A549 (cell line): ENCODE results near the gene KREMEN1. TPM values are rescaled to one million over a fixed set of nuclear protein-coding genes. Genes with fewer than 3 reads are reported as not detected.

Source experiments
- ATAC-seq, 2 experiments: fragments of 200-7000 bp in 1 of 2; fragments of >200 bp in 1 of 2; cut with Nextera tagmentation in 1 of 2; cut with Tn5 transposase in 1 of 2; 3 replicates each; pipeline versions ENCODE4 v1.8.0 to v1.9.1; 2018 to 2020; ENCODE audit warnings: mild to moderate bottlenecking in 1 of 2, moderate library complexity in 1 of 2
- CTCF ChIA-PET: fragments of 300-600 bp; sonication (Branson Sonifier 250); formaldehyde crosslinking; extraction: SDS; loops from one replicate; lab custom pipeline; 2021; ENCODE audit warnings: antibody characterized with exemption, inconsistent platforms; lab: Yijun Ruan, JAX
- POLR2A ChIA-PET: fragments of 350-600 bp; formaldehyde crosslinking; extraction: SDS; loops from one replicate; lab custom pipeline; 2021; ENCODE audit warnings: antibody characterized with exemption, inconsistent platforms; lab: Yijun Ruan, JAX
- DNase-seq, 2 experiments: peaks; one replicate each; pipeline versions ENCODE4 v3.0.0 to v3.0.0-alpha.2; 2011 to 2016; ENCODE audit warnings: low read depth in 1 of 2, low spot score in 1 of 2
- FAIRE-seq: peaks from 2 replicates; lab custom pipeline; 2011; peaks lifted over from hg19 to GRCh38; lab: Jason Lieb, UNC
- H3K27ac ChIP-seq, 2 experiments: fragments of >200 bp; sonication (Bioruptor Twin); formaldehyde crosslinking; 3 replicates each; pipeline ENCODE4 v1.5.1; 2016 to 2017
- H3K4me1 ChIP-seq: fragments of >200 bp; sonication (Bioruptor Twin); formaldehyde crosslinking; 3 replicates; pipeline ENCODE4 v1.6.1; 2016
- H3K4me2 ChIP-seq: fragments of >200 bp; sonication (Bioruptor Twin); formaldehyde crosslinking; 3 replicates; pipeline ENCODE4 v1.6.1; 2016
- H3K4me3 ChIP-seq: fragments of >200 bp; sonication (Bioruptor Twin); formaldehyde crosslinking; 3 replicates; pipeline ENCODE4 v1.5.1; 2016
- H3K9me3 ChIP-seq: fragments of >200 bp; sonication (Bioruptor Twin); formaldehyde crosslinking; 3 replicates; pipeline ENCODE4 v1.6.1; 2016
- BHLHE40 ChIP-seq: IDR thresholded peaks from 2 replicates; pipeline ENCODE4 v1.6.1; 2012; ENCODE audit warnings: low read depth, low read length, inconsistent platforms
- CEBPB ChIP-seq, 2 experiments: fragments of >200 bp in 1 of 2; sonication (Bioruptor Twin) in 1 of 2; formaldehyde crosslinking in 1 of 2; IDR thresholded peaks; 2 replicates each; pipeline ENCODE4 v1.6.1; 2012 to 2016
- EHMT2 ChIP-seq: fragments of 200-600 bp; sonication (generic); IDR thresholded peaks from 2 replicates; pipeline ENCODE4 v1.6.1; 2016; ENCODE audit warnings: antibody characterized with exemption, low read depth, mild to moderate bottlenecking, moderate library complexity
- EP300 ChIP-seq, 2 experiments: fragments of >200 bp; sonication (Bioruptor Twin); formaldehyde crosslinking; IDR thresholded peaks; 2 replicates in 1 of 2; 3 replicates in 1 of 2; pipeline ENCODE4 v1.6.1; 2016 to 2017
- FOSB ChIP-seq: fragments of 250-450 bp; sonication (Bioruptor Pico); IDR thresholded peaks from 2 replicates; pipeline ENCODE4 v1.5.0; 2020; ENCODE audit warnings: mild to moderate bottlenecking, moderate library complexity
- FOSL2 ChIP-seq, 2 experiments: fragments of 450-650 bp in 1 of 2; fragments of >200 bp in 1 of 2; sonication (Bioruptor Twin) in 1 of 2; formaldehyde crosslinking; IDR thresholded peaks; 2 replicates each; pipeline versions ENCODE4 v1.5.0 to v1.6.1; 2016 to 2020; ENCODE audit warnings: mild to moderate bottlenecking in 1 of 2, moderate library complexity in 1 of 2
- GATA3 ChIP-seq: IDR thresholded peaks from 2 replicates; pipeline ENCODE4 v1.6.1; 2012; ENCODE audit warnings: borderline replicate concordance
- HDAC2 ChIP-seq: fragments of 200-600 bp; sonication (generic); IDR thresholded peaks from 2 replicates; pipeline ENCODE4 v1.6.1; 2016
- HEYL ChIP-seq: fragments of 250-450 bp; sonication (Bioruptor Pico); IDR thresholded peaks from 2 replicates; pipeline ENCODE4 v1.8.0; 2021; ENCODE audit warnings: mild to moderate bottlenecking, moderate library complexity
- HOXB13 ChIP-seq: fragments of 250-450 bp; sonication (Bioruptor Pico); IDR thresholded peaks from 2 replicates; pipeline ENCODE4 v1.5.0; 2020; ENCODE audit warnings: low read depth, mild to moderate bottlenecking, moderate library complexity
- KDM5A ChIP-seq: fragments of 200-600 bp; sonication (generic); IDR thresholded peaks from 2 replicates; pipeline ENCODE4 v1.6.1; 2016; ENCODE audit warnings: antibody characterized with exemption, mild to moderate bottlenecking
- MAFK ChIP-seq: fragments of 450-650 bp; IDR thresholded peaks from 2 replicates; pipeline ENCODE4 v1.6.1; 2014; ENCODE audit not compliant: partially characterized antibody
- MYC ChIP-seq: IDR thresholded peaks from 2 replicates; pipeline ENCODE4 v1.6.1; 2012; ENCODE audit warnings: mild to moderate bottlenecking, inconsistent platforms, low read length, improper control_type of control experiment, borderline replicate concordance
- NR3C1 ChIP-seq: fragments of >200 bp; sonication (Bioruptor Twin); formaldehyde crosslinking; IDR thresholded peaks from 3 replicates; pipeline ENCODE4 v1.6.1; 2017
- POLR2A ChIP-seq: IDR thresholded peaks from 2 replicates; pipeline ENCODE4 v1.6.1; 2012; ENCODE audit warnings: mild to moderate bottlenecking, low read length
- POLR2AphosphoS2 ChIP-seq: conservative IDR thresholded peaks from 2 replicates; pipeline ENCODE4 v1.6.1; 2012; ENCODE audit warnings: low read length, improper control_type of control experiment, inconsistent platforms
- RAD21 ChIP-seq, 2 experiments: fragments of >200 bp in 1 of 2; sonication (Bioruptor Twin) in 1 of 2; formaldehyde crosslinking in 1 of 2; IDR thresholded peaks in 1 of 2; conservative IDR thresholded peaks in 1 of 2; 2 replicates in 1 of 2; 3 replicates in 1 of 2; pipeline ENCODE4 v1.6.1; 2012 to 2018; ENCODE audit warnings: inconsistent platforms in 1 of 2
- RCOR1 ChIP-seq: fragments of 150-350 bp; IDR thresholded peaks from 2 replicates; pipeline ENCODE4 v1.6.1; 2014; ENCODE audit warnings: antibody characterized with exemption, low read length, low read depth
- RFX5 ChIP-seq: fragments of 450-650 bp; IDR thresholded peaks from 2 replicates; pipeline ENCODE4 v1.7.1; 2014; ENCODE audit warnings: antibody characterized with exemption, mild to moderate bottlenecking, moderate library complexity
- SREBF2 ChIP-seq: fragments of 450-650 bp; IDR thresholded peaks from 2 replicates; pipeline ENCODE4 v1.6.1; 2014; ENCODE audit warnings: mild to moderate bottlenecking, moderate library complexity
- TFCP2L1 ChIP-seq: fragments of 250-450 bp; sonication (Bioruptor Pico); IDR thresholded peaks from 2 replicates; pipeline ENCODE4 v1.5.0; 2021; ENCODE audit warnings: mild to moderate bottlenecking
- TP53 ChIP-seq: fragments of 250-450 bp; sonication (Bioruptor Pico); IDR thresholded peaks from 2 replicates; pipeline ENCODE4 v1.5.0; 2021; ENCODE audit warnings: mild to moderate bottlenecking, moderate library complexity
- ZC3H11A ChIP-seq: fragments of 450-650 bp; IDR thresholded peaks from 2 replicates; pipeline ENCODE4 v1.6.1; 2014; ENCODE audit warnings: antibody characterized with exemption, mild to moderate bottlenecking
- ZFP36 ChIP-seq: fragments of 450-650 bp; IDR thresholded peaks from 2 replicates; pipeline ENCODE4 v1.6.1; 2014; ENCODE audit warnings: borderline replicate concordance; ENCODE audit not compliant: partially characterized antibody
- WGBS: methylation state at CpG from one replicate; pipeline ENCODE4 v1.1.6; 2017; ENCODE audit errors: missing lambda C conversion rate; 5-methylcytosine and 5-hydroxymethylcytosine counted together
- polyA plus RNA-seq, 4 experiments: library from polyadenylated mRNA; depleted of rRNA in 3 of 4; stranded (reverse); fragments of >200 nt; fragmentation: RNase III in 1 of 4; extraction: RNeasy Plus Mini Kit Qiagen cat#74134 plus additional on column Dnase treatment in 1 of 4; gene quantifications; 2 replicates in 3 of 4; 3 replicates in 1 of 4; pipeline ENCODE4 v1.2.3, GENCODE V29; 2011 to 2017
- TF ChIP-seq, protein P1 (sequence below): fragments of 200-600 bp; sonication (generic); IDR thresholded peaks from 2 replicates; pipeline ENCODE4 v1.6.1; 2016; ENCODE audit warnings: antibody characterized with exemption, mild to moderate bottlenecking, moderate library complexity
- TF ChIP-seq, protein P2 (sequence below): IDR thresholded peaks from 2 replicates; pipeline ENCODE4 v1.6.1; 2012; ENCODE audit warnings: low read depth, borderline replicate concordance
- TF ChIP-seq, protein P3 (sequence below): fragments of 250-450 bp; sonication (Bioruptor Pico); IDR thresholded peaks from 2 replicates; pipeline ENCODE4 v1.5.0; 2021; ENCODE audit warnings: mild to moderate bottlenecking, moderate library complexity, borderline replicate concordance
- TF ChIP-seq, protein P4 (sequence below): IDR thresholded peaks from 2 replicates; pipeline ENCODE4 v1.6.1; 2012
- TF ChIP-seq, protein P5 (sequence below): IDR thresholded peaks from 2 replicates; pipeline ENCODE4 v1.6.1; 2012
- TF ChIP-seq, protein P6 (sequence below): fragments of 150-350 bp; IDR thresholded peaks from 2 replicates; pipeline ENCODE4 v1.6.1; 2014; ENCODE audit warnings: low read depth, mild to moderate bottlenecking, low read length

Gene KREMEN1
- polyA plus RNA-seq, 2 of the 4 experiments (the other 2 are of a cell fraction) = 1.7 to 2.5 TPM

DNA sequence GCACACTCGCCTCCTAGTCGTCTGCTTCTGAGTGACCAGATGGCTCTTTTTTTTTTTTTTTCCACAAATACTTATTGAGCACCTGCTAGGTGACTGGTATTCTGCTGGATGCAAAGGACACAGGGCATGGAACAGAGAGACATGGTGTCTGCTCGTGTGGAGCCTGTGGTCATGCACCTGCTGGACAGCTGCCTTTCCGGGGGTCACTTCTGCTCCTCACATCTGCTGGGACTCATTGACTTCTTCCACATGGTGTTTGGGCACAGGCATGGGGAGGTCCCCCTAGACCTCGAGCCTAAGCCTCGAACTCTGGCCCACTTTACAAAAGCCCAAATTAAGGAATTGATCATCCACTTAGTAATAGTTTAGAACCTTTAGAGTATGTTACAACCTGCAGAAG lies 93.3 kb downstream of the KREMEN1 start:
- ChIA-PET POLR2A (no interaction called here), CTCF (interaction anchor here (1.8 kb wide), 1 partner anchor 12 kb away, joined by 6 read pairs; no protein-coding TSS in a partner anchor)
- ATAC-seq (no peak), DNase-seq (no peak), FAIRE-seq (no peak)
- H3K4me2 ChIP-seq = no peak overlapping the region
- no peak for TF ChIP-seq MYC
- no peak for TF ChIP-seq NR3C1
- TF ChIP-seq EHMT2 = no peak
- TF ChIP-seq CEBPB (IDR thresholded peaks at IDR 0.05) = no peak
- TF ChIP-seq FOSB (CRISPR knock-in tag) = no peak
- no peak for TF ChIP-seq RFX5
- TF ChIP-seq FOSL2 (IDR thresholded peaks at IDR 0.05) = no peak
- TF ChIP-seq FOSL2 (CRISPR knock-in tag; IDR thresholded peaks at IDR 0.05) = no peak
- TF ChIP-seq, protein P1, sequence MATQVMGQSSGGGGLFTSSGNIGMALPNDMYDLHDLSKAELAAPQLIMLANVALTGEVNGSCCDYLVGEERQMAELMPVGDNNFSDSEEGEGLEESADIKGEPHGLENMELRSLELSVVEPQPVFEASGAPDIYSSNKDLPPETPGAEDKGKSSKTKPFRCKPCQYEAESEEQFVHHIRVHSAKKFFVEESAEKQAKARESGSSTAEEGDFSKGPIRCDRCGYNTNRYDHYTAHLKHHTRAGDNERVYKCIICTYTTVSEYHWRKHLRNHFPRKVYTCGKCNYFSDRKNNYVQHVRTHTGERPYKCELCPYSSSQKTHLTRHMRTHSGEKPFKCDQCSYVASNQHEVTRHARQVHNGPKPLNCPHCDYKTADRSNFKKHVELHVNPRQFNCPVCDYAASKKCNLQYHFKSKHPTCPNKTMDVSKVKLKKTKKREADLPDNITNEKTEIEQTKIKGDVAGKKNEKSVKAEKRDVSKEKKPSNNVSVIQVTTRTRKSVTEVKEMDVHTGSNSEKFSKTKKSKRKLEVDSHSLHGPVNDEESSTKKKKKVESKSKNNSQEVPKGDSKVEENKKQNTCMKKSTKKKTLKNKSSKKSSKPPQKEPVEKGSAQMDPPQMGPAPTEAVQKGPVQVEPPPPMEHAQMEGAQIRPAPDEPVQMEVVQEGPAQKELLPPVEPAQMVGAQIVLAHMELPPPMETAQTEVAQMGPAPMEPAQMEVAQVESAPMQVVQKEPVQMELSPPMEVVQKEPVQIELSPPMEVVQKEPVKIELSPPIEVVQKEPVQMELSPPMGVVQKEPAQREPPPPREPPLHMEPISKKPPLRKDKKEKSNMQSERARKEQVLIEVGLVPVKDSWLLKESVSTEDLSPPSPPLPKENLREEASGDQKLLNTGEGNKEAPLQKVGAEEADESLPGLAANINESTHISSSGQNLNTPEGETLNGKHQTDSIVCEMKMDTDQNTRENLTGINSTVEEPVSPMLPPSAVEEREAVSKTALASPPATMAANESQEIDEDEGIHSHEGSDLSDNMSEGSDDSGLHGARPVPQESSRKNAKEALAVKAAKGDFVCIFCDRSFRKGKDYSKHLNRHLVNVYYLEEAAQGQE = no peak
- no peak for TF ChIP-seq RAD21 (conservative IDR thresholded peaks at IDR 0.05 in 1 of 2, IDR thresholded peaks at IDR 0.05 in 1 of 2)
- no peak for TF ChIP-seq ZFP36
- TF ChIP-seq TFCP2L1 (CRISPR knock-in tag) = no peak
- no peak for TF ChIP-seq HOXB13 (CRISPR knock-in tag)
- no peak for TF ChIP-seq HDAC2
- no peak for TF ChIP-seq POLR2A
- TF ChIP-seq KDM5A = no peak
- TF ChIP-seq, protein P2, sequence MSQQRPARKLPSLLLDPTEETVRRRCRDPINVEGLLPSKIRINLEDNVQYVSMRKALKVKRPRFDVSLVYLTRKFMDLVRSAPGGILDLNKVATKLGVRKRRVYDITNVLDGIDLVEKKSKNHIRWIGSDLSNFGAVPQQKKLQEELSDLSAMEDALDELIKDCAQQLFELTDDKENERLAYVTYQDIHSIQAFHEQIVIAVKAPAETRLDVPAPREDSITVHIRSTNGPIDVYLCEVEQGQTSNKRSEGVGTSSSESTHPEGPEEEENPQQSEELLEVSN = no peak
- TF ChIP-seq, protein P3, sequence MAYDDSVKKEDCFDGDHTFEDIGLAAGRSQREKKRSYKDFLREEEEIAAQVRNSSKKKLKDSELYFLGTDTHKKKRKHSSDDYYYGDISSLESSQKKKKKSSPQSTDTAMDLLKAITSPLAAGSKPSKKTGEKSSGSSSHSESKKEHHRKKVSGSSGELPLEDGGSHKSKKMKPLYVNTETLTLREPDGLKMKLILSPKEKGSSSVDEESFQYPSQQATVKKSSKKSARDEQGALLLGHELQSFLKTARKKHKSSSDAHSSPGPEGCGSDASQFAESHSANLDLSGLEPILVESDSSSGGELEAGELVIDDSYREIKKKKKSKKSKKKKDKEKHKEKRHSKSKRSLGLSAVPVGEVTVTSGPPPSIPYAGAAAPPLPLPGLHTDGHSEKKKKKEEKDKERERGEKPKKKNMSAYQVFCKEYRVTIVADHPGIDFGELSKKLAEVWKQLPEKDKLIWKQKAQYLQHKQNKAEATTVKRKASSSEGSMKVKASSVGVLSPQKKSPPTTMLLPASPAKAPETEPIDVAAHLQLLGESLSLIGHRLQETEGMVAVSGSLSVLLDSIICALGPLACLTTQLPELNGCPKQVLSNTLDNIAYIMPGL = no peak
- TF ChIP-seq HEYL = no peak
- TF ChIP-seq POLR2AphosphoS2 = no peak
- H3K9me3 ChIP-seq = no peaks in the 10 kb centered on the region
- H3K27ac ChIP-seq = no peak overlapping the region
- WGBS = 62% methylated on average over 4 of the region's 6 CpGs
- no peak overlapping the region for H3K4me3 ChIP-seq
- H3K4me1 ChIP-seq = no peaks in the 10 kb centered on the region

DNA sequence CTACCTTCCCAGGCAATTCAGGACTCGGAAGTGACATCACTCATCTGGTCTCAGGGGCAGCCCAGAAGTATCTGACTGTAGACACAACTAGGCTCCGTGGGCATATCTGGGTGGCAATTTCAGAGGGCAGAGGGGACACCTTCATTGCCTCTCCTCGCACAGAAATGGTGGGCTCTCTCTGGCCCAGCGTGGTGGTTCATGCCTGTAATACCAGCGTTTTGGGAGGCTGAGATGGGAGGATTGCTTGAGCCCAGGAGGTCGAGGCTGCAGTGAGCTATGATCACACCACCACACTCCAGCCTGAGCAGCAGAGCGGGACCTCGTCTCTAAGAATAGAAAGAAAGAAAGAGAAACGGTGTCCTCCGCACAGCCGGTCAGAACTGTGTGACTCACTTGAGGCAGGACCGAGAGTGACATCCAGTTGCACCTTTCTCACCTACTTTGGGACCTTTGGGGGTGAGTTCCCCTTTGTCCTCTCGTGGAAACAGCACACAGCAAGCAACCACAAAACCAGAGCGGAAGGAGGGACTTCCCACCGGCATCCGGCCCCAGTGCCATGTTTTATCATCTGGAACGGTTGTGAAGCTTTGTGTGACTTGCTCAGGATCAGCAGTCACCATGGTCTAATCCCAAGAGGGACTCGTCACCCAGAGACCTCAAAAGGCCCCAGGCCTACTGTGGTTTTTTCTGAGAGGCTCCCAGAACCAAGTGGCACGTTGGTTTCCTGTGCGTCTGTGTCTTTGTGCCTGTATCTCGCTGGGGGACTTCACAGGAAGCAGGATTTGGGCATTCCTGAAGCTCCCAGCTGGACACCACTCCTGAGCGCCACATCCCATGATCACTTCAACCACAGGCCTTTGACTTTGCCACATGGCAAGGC lies 94.4 kb downstream of the KREMEN1 start:
- FAIRE-seq = no peak
- H3K9me3 ChIP-seq = no peaks in the 10 kb centered on the region
- no peak for DNase-seq
- ChIA-PET CTCF (interaction anchor here (0.8 kb wide), 1 partner anchor 13 kb away, joined by 3 read pairs; no protein-coding TSS in a partner anchor), POLR2A (interaction anchor here (0.6 kb wide), 1 partner anchor 730 kb away, joined by 3 read pairs; no protein-coding TSS in a partner anchor)
- 48% methylated on average over 16 of the region's 22 CpGs for WGBS
- ATAC-seq = no peak
- H3K4me3 ChIP-seq = no peak overlapping the region
- no peak overlapping the region for H3K27ac ChIP-seq
- no peak overlapping the region for H3K4me2 ChIP-seq
- H3K4me1 ChIP-seq = no peaks in the 10 kb centered on the region
- no peak for TF ChIP-seq SREBF2
- no peak for TF ChIP-seq ZC3H11A
- TF ChIP-seq MAFK = no peak
- TF ChIP-seq KDM5A = no peak
- TF ChIP-seq, protein P4, sequence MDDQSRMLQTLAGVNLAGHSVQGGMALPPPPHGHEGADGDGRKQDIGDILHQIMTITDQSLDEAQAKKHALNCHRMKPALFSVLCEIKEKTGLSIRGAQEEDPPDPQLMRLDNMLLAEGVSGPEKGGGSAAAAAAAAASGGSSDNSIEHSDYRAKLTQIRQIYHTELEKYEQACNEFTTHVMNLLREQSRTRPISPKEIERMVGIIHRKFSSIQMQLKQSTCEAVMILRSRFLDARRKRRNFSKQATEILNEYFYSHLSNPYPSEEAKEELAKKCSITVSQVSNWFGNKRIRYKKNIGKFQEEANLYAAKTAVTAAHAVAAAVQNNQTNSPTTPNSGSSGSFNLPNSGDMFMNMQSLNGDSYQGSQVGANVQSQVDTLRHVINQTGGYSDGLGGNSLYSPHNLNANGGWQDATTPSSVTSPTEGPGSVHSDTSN = no peak
- no peak for TF ChIP-seq TP53
- no peak for TF ChIP-seq BHLHE40
- TF ChIP-seq, protein P5, sequence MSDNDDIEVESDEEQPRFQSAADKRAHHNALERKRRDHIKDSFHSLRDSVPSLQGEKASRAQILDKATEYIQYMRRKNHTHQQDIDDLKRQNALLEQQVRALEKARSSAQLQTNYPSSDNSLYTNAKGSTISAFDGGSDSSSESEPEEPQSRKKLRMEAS = no peak
- TF ChIP-seq, protein P6, sequence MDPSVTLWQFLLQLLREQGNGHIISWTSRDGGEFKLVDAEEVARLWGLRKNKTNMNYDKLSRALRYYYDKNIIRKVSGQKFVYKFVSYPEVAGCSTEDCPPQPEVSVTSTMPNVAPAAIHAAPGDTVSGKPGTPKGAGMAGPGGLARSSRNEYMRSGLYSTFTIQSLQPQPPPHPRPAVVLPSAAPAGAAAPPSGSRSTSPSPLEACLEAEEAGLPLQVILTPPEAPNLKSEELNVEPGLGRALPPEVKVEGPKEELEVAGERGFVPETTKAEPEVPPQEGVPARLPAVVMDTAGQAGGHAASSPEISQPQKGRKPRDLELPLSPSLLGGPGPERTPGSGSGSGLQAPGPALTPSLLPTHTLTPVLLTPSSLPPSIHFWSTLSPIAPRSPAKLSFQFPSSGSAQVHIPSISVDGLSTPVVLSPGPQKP = no peak
- no peak for TF ChIP-seq HDAC2
- no peak for TF ChIP-seq NR3C1
- TF ChIP-seq GATA3 = no peak
- no peak for TF ChIP-seq EP300 (IDR thresholded peaks at IDR 0.05)
- no peak for TF ChIP-seq RCOR1
